ENCODE results near the gene CAMK1D. TPM values are rescaled to one million over a fixed set of nuclear protein-coding genes. Genes with fewer than 3 reads are reported as not detected.

Gene CAMK1D
- total and polyA plus RNA-seq, 10 of the 15 experiments (the other 5 are each of a cell fraction or from before 2014, with no cell fraction given), result 2.1 to 35.5 (median 14.7) TPM

DNA sequence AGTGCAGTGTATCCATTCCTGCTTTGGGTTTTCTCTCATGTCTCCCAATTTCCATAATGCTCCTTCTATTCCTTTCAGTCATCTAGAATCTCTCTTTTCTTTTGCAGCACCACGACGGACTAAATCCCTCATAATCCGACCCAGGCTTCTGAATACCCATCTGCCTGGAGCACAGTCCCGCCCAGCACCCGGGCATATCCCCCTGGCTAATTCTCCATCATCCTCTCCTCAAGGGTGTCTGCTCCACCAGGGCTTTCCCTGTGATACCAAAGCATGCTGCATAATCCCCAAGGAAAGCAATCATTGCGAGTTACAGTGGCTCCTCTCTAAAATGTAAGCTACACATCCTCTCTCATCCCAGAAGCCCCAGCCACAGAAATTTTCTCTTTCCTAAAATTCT is 330.3 kb downstream of the CAMK1D start:
- no peak overlapping the region for H3K4me2 ChIP-seq (ENCODE audit: control insufficient read depth, insufficient read depth)
- H3K4me1 ChIP-seq (ENCODE audit: control insufficient read depth, insufficient read depth, low read length), result no peaks in the 10 kb centered on the region
- CTCF ChIA-PET, result interaction anchor here (0.6 kb wide), 1 partner anchor 415 kb away, joined by 3 read pairs; no protein-coding TSS in a partner anchor
- SMC1A ChIA-PET (ENCODE audit: uncharacterized antibody, unreplicated experiment), result no interaction called here
- no peak overlapping the region for H3K4me3 ChIP-seq
- DNase-seq (ENCODE audit: low read depth, low spot score), result no peak
- H3K9me3 ChIP-seq (replicated peaks; ENCODE audit: control insufficient read depth, insufficient read depth, low read length), result no peaks in the 10 kb centered on the region
- H3K27me3 ChIP-seq (replicated peaks in 1 of 2; ENCODE audit: control insufficient read depth in 2 of 2, insufficient read depth in 2 of 2, low read length in 1 of 2), result no peaks in the 10 kb centered on the region
- H2AFZ ChIP-seq (ENCODE audit: control insufficient read depth, low read depth, low read length), result no peak overlapping the region
- RAD21 ChIA-PET (ENCODE audit: unreplicated experiment), result no interaction called here
- no peak for ATAC-seq
- H3K9ac ChIP-seq (ENCODE audit: control insufficient read depth, insufficient read depth, low read length), result no peak overlapping the region
- intact Hi-C loops (cut with micrococcal nuclease; ENCODE audit: unreplicated experiment), result no loop called here
- WGBS (ENCODE audit: insufficient coverage, insufficient replicate concordance, low lambda C conversion rate, missing lambda C conversion rate), result 84% methylated on average over 6 of the region's 6 CpGs
- H3K79me2 ChIP-seq (ENCODE audit: control insufficient read depth, insufficient read depth, low read length), result no peaks in the 10 kb centered on the region
- in situ Hi-C loops (cut with MboI), result no loop called here
- no TSS peak for BruUV-seq (replicated peaks)
- no peak overlapping the region for H3K27ac ChIP-seq (ENCODE audit: control insufficient read depth, insufficient read depth)
- peaks cover 0 to 2% of the 10 kb centered on the region in 2 experiments; a peak in 1 of 4 replicates for H3K36me3 ChIP-seq (ENCODE audit: control insufficient read depth in 2 of 2, insufficient read depth in 2 of 2, low read length in 1 of 2)
- POLR2A ChIA-PET, result no interaction called here
- no peak for TF ChIP-seq NFXL1 (IDR thresholded peaks at IDR 0.05; ENCODE audit: borderline replicate concordance)
- no peak for TF ChIP-seq MYB (IDR thresholded peaks at IDR 0.05; ENCODE audit: borderline replicate concordance, low read depth, low read length)
- H4K20me1 ChIP-seq (ENCODE audit: control insufficient read depth, insufficient read depth), result no peaks in the 10 kb centered on the region
- FAIRE-seq, result no peak

GRCh38 chr10:12681252-12681651 is 331.9 kb downstream of the CAMK1D start:
- Histone ChIP-seq H3K36me3 (ENCODE audit: control insufficient read depth in 2 of 2, insufficient read depth in 2 of 2, low read length in 1 of 2) (peaks cover 0 to 2% of the 10 kb centered on the region in 2 experiments; a peak in 1 of 4 replicates), H3K27me3 (replicated peaks in 1 of 2; ENCODE audit: control insufficient read depth in 2 of 2, insufficient read depth in 2 of 2, low read length in 1 of 2) (no peaks in the 10 kb centered on the region), H3K9me3 (replicated peaks; ENCODE audit: control insufficient read depth, insufficient read depth, low read length) (no peaks in the 10 kb centered on the region), H3K79me2 (ENCODE audit: control insufficient read depth, insufficient read depth, low read length) (no peaks in the 10 kb centered on the region), H3K27ac (ENCODE audit: control insufficient read depth, insufficient read depth) (no peak overlapping the region), H3K4me3 (no peak overlapping the region), H4K20me1 (ENCODE audit: control insufficient read depth, insufficient read depth) (no peaks in the 10 kb centered on the region), H3K4me1 (ENCODE audit: control insufficient read depth, insufficient read depth, low read length) (no peaks in the 10 kb centered on the region), H3K9ac (ENCODE audit: control insufficient read depth, insufficient read depth, low read length) (no peak overlapping the region), H2AFZ (ENCODE audit: control insufficient read depth, low read depth, low read length) (no peak overlapping the region), H3K4me2 (ENCODE audit: control insufficient read depth, insufficient read depth) (no peak overlapping the region)
- no TSS peak for BruUV-seq (replicated peaks)
- ChIA-PET SMC1A (ENCODE audit: uncharacterized antibody, unreplicated experiment) (interaction anchor here (1.0 kb wide), 1 partner anchor 11 kb away, joined by 4 read pairs; no protein-coding TSS in a partner anchor), POLR2A (no interaction called here), CTCF (no interaction called here), RAD21 (ENCODE audit: unreplicated experiment) (no interaction called here)
- intact Hi-C loops (cut with micrococcal nuclease; ENCODE audit: unreplicated experiment) (no loop called here), in situ Hi-C loops (cut with MboI) (no loop called here)
- FAIRE-seq (no peak), DNase-seq (ENCODE audit: low read depth, low spot score) (no peak), ATAC-seq (no peak)
- 88% methylated on average over 5 of the region's 5 CpGs for WGBS (ENCODE audit: insufficient coverage, insufficient replicate concordance, low lambda C conversion rate, missing lambda C conversion rate)
- no peak for TF ChIP-seq CHD4 (IDR thresholded peaks at IDR 0.05)
- TF ChIP-seq, protein P1, sequence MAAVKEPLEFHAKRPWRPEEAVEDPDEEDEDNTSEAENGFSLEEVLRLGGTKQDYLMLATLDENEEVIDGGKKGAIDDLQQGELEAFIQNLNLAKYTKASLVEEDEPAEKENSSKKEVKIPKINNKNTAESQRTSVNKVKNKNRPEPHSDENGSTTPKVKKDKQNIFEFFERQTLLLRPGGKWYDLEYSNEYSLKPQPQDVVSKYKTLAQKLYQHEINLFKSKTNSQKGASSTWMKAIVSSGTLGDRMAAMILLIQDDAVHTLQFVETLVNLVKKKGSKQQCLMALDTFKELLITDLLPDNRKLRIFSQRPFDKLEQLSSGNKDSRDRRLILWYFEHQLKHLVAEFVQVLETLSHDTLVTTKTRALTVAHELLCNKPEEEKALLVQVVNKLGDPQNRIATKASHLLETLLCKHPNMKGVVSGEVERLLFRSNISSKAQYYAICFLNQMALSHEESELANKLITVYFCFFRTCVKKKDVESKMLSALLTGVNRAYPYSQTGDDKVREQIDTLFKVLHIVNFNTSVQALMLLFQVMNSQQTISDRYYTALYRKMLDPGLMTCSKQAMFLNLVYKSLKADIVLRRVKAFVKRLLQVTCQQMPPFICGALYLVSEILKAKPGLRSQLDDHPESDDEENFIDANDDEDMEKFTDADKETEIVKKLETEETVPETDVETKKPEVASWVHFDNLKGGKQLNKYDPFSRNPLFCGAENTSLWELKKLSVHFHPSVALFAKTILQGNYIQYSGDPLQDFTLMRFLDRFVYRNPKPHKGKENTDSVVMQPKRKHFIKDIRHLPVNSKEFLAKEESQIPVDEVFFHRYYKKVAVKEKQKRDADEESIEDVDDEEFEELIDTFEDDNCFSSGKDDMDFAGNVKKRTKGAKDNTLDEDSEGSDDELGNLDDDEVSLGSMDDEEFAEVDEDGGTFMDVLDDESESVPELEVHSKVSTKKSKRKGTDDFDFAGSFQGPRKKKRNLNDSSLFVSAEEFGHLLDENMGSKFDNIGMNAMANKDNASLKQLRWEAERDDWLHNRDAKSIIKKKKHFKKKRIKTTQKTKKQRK (IDR thresholded peaks at IDR 0.05; ENCODE audit: low read depth, low read length), result no peak
- TF ChIP-seq CHD1 (IDR thresholded peaks at IDR 0.05; ENCODE audit: low read depth, low read length), result no peak
- no peak for TF ChIP-seq NBN (IDR thresholded peaks at IDR 0.05)
- TF ChIP-seq KLF5 (IDR thresholded peaks at IDR 0.05; ENCODE audit: partially characterized antibody), result no peak
- TF ChIP-seq, protein P2, sequence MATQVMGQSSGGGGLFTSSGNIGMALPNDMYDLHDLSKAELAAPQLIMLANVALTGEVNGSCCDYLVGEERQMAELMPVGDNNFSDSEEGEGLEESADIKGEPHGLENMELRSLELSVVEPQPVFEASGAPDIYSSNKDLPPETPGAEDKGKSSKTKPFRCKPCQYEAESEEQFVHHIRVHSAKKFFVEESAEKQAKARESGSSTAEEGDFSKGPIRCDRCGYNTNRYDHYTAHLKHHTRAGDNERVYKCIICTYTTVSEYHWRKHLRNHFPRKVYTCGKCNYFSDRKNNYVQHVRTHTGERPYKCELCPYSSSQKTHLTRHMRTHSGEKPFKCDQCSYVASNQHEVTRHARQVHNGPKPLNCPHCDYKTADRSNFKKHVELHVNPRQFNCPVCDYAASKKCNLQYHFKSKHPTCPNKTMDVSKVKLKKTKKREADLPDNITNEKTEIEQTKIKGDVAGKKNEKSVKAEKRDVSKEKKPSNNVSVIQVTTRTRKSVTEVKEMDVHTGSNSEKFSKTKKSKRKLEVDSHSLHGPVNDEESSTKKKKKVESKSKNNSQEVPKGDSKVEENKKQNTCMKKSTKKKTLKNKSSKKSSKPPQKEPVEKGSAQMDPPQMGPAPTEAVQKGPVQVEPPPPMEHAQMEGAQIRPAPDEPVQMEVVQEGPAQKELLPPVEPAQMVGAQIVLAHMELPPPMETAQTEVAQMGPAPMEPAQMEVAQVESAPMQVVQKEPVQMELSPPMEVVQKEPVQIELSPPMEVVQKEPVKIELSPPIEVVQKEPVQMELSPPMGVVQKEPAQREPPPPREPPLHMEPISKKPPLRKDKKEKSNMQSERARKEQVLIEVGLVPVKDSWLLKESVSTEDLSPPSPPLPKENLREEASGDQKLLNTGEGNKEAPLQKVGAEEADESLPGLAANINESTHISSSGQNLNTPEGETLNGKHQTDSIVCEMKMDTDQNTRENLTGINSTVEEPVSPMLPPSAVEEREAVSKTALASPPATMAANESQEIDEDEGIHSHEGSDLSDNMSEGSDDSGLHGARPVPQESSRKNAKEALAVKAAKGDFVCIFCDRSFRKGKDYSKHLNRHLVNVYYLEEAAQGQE (IDR thresholded peaks at IDR 0.05; ENCODE audit: low read depth, low read length), result no peak
- TF ChIP-seq, protein P3, sequence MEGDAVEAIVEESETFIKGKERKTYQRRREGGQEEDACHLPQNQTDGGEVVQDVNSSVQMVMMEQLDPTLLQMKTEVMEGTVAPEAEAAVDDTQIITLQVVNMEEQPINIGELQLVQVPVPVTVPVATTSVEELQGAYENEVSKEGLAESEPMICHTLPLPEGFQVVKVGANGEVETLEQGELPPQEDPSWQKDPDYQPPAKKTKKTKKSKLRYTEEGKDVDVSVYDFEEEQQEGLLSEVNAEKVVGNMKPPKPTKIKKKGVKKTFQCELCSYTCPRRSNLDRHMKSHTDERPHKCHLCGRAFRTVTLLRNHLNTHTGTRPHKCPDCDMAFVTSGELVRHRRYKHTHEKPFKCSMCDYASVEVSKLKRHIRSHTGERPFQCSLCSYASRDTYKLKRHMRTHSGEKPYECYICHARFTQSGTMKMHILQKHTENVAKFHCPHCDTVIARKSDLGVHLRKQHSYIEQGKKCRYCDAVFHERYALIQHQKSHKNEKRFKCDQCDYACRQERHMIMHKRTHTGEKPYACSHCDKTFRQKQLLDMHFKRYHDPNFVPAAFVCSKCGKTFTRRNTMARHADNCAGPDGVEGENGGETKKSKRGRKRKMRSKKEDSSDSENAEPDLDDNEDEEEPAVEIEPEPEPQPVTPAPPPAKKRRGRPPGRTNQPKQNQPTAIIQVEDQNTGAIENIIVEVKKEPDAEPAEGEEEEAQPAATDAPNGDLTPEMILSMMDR (IDR thresholded peaks at IDR 0.05 in 2 of 3, conservative IDR thresholded peaks at IDR 0.05 in 1 of 3; ENCODE audit: control insufficient read depth in 2 of 3, extremely low read depth in 1 of 3, insufficient read depth in 1 of 3, low read depth in 3 of 3, low read length in 3 of 3), result no peak

Data from GM12878 (cell line).